Right cardiac atrium (tissue), 5 donors: Measurements from ENCODE around the gene DCUN1D3. TPM values are rescaled to one million over a fixed set of nuclear protein-coding genes. Genes with fewer than 3 reads are reported as not detected.
"Not testable (repeated sequence)": the region's sequence is repeated elsewhere in the genome, so short reads cannot be mapped to it uniquely, and the experiment has no call there.

ENCODE experiments used
- ATAC-seq, 2 donors: fragments of 200-7000 bp; cut with Tn5 transposase; one replicate each; pipeline versions ENCODE4 v1.8.0 to v1.9.1; 2020; ENCODE audit warnings: moderate library complexity in 2 of 2, mild to moderate bottlenecking in 1 of 2
- DNase-seq, 3 donors: peaks; one replicate each; pipeline ENCODE4 v3.0.0-alpha.2; 2020
- H3K27ac ChIP-seq: one replicate; pipeline ENCODE4 v1.5.1; 2013; ENCODE audit warnings: mild to moderate bottlenecking, low read length, control low read depth, moderate library complexity
- H3K27me3 ChIP-seq: one replicate; pipeline ENCODE4 v1.6.1; 2013; ENCODE audit not compliant: control insufficient read depth, insufficient read depth
- H3K4me1 ChIP-seq: one replicate; pipeline ENCODE4 v1.6.1; 2013; ENCODE audit warnings: low read length; ENCODE audit not compliant: control insufficient read depth, insufficient read depth
- H3K4me3 ChIP-seq: one replicate; pipeline ENCODE4 v1.5.1; 2013; ENCODE audit warnings: low read length, control low read depth
- H3K9me3 ChIP-seq: one replicate; pipeline ENCODE4 v1.6.1; 2013; ENCODE audit warnings: low read length; ENCODE audit not compliant: control insufficient read depth
- WGBS: extraction: QIAGEN DNeasy Blood & Tissue Kit; methylation state at CpG from one replicate; pipeline ENCODE4 v1.1.7; 2013; 5-methylcytosine and 5-hydroxymethylcytosine counted together
- intact Hi-C, 4 donors: fragments of 100-400 bp; cut with DNase I; formaldehyde crosslinking; loops; one replicate each; pipeline versions ENCODE4 v1.11.0 to v1.14.0; 2022 to 2023
- polyA plus RNA-seq: library from polyadenylated mRNA; stranded (reverse); fragments of 200-250 nt; gene quantifications from one replicate; pipeline ENCODE4 v1.2.3, GENCODE V29; 2013
- total RNA-seq, 4 donors: library from RNA; stranded (reverse); fragmentation: NEBNext Ultra II Directional; extraction: Animal tissue kit (Norgen Biotek cat#: 25700); gene quantifications; one replicate each; pipeline ENCODE4 v1.2.1, GENCODE V29; 2021
- donor health status: healthy with polysubstance abuse.
- donor health status: DM: no; HTN: yes; CAD: no.
- donor health status: DM: no; HTN: no; CAD: no.
- donor health status: DM: no; HTN: yes; CAD: no; lungs with severe emphysema.
- donor health status: DM: yes; HTN: yes; CAD: no.

DCUN1D3 gene
- total and polyA plus RNA-seq, 5 donors: 4.7 to 20.2 (median 10.4) TPM

DNA sequence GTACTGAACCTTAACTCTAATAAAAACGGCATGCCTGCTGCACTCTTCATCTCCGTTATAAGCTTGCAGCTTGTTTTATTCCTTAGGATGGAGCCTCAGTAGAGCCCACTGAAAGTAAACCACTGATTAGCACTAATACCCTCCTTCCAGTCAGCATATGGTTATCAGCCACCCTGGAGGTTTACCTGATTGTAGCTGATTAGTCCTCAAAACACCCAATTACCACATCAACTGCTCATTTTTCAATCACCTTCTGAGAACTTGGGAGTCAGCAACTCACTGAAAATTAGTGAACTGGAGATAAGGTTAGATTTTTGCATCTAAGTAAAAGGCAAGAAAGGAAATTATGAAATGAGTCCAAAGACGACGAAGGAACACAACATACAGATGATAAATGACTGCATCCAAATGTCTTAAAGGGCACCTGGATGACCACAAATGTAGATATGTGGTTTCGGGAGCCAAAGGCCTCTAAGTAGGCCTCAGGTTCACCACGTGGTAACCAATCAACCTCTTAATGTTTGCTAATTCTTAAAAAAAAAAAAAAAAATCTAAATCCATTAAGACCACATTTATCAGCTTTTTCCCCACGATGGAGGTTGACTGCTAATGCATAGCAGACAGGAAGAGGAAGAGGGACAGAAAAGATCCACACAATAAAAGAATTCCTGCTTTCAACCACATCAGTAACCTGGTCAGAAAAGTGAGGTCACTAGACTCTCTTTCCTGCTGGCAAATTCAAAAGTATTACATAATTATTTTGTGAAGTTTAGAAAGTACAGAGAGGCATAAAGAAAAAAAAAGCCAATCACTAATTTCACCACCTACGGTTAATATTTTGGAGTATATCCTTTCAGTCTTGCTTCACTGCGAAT lies 28.0 kb downstream of the DCUN1D3 start:
- ATAC-seq (no peak), DNase-seq (no peak)
- 82% methylated on average over 9 of the region's 9 CpGs for WGBS
- H3K9me3 ChIP-seq: no peaks in the 10 kb centered on the region
- no peak overlapping the region for H3K27ac ChIP-seq
- no peaks in the 10 kb centered on the region for H3K27me3 ChIP-seq
- no peak overlapping the region for H3K4me3 ChIP-seq
- peaks cover 23% of the 10 kb centered on the region for H3K4me1 ChIP-seq
- intact Hi-C loops: no loop called here

DNA sequence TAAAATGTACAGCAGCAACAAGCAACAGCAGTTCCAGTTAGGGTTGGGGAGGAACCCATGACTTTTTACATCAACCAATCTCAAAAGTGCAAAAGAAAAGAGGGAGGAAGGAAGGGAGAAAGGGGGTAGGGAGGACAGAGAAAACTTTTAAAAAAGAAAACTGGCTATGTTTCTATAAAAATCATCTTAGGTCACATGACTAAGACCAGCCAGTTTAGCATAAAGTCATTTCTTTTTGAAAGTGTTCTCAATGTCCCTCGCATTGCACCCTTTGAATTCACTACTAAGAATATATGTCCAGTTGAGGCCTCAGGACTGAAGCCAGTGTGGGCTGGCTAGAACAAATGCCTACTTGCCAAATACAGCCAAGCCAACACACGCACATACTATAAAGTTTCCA lies 28.9 kb downstream of the DCUN1D3 start:
- Histone ChIP-seq H3K4me1 (peaks cover 31% of the 10 kb centered on the region), H3K9me3 (no peaks in the 10 kb centered on the region), H3K4me3 (no peak overlapping the region), H3K27me3 (no peaks in the 10 kb centered on the region), H3K27ac (no peak overlapping the region)
- 30% methylated on average over 2 of the region's 2 CpGs for WGBS
- DNase-seq (no peak), ATAC-seq (no peak)
- intact Hi-C loops: no loop called here

DNA sequence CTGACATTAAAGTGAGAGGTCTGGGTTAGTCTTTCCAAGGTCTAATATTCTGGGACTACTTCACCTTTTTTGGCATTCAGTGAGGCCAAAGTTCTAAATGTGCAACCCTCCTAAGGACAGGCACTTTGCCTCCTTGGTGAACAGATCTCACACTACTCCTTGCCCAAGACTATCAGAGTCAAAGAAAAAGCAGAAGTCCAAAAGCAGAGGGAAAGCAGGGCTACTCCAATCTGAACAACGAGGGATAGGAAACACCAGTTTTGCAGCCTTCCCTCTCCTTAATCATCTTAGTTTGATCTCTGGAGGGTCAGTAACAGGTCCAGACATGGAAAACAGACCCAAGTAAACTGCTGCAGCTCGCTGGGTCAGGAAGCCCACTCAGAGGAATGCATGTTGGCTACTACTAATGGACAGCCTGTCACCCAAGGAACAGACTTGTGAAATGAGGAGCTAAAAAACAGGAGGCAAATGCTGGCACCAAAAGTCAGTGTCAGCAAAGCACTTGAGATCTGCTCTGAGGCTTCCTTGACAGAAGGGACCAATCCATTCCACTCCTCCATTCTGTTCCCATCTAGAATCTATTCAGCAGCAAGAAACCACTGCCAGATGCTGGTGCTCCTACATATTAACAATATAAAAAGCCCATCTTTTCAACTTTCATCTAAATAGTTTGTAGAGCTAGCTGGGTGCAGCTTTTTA lies 29.9 kb downstream of the DCUN1D3 start:
- peaks cover 34% of the 10 kb centered on the region for H3K4me1 ChIP-seq
- no peaks in the 10 kb centered on the region for H3K9me3 ChIP-seq
- intact Hi-C loops: no loop called here
- H3K4me3 ChIP-seq: no peak overlapping the region
- H3K27me3 ChIP-seq: no peaks in the 10 kb centered on the region
- no peak overlapping the region for H3K27ac ChIP-seq
- 60% methylated on average over 2 of the region's 2 CpGs for WGBS
- DNase-seq (no peak), ATAC-seq (no peak)

DNA sequence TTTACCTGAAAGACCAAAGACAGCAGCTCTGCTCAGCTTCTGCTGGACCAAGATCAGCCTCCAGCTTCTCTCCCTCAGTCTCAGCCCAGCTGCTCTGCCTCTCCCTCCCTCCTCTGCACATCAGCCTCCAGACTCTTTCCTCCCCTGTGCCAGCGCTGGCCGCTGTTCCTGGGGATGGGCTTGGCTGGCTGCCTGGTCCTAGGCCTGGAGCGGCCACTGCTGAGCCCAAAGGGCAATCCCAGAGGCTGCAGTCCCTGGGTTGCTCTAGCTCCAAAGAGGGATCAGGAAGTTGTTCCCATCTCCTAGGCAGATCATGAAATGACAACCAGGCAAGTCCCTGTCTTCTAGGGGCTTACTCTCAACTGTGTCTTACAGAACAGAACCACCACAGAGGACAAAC lies 31.3 kb downstream of the DCUN1D3 start:
- ATAC-seq: peak; percentile 96
- H3K9me3 ChIP-seq: no peaks in the 10 kb centered on the region
- intact Hi-C loops: no loop called here
- peak; percentile 91 to 97 (median 96) for DNase-seq
- 16% methylated on average over 3 of the region's 3 CpGs for WGBS
- peaks cover 34% of the 10 kb centered on the region for H3K4me1 ChIP-seq
- H3K27me3 ChIP-seq: no peaks in the 10 kb centered on the region
- H3K27ac ChIP-seq: no peak overlapping the region
- H3K4me3 ChIP-seq: no peak overlapping the region

DNA sequence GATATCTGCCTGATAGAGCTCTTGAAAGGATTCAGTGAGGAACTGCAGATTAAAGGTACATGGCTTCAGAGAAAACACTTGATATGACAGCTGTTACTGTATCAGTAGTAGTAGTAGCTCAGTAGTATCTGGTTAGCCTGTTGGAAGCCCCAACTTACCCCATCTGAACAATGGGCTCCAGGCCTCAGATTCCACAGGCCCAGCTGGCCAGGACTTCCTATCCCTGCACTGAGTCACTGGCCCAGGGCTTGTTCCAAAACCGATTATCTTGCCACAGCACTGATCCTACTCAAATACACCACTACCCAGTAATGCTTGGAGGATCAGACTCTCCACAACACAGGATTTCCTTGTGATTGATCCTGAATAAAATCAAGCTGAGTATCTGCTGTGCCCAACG lies 32.6 kb downstream of the DCUN1D3 start:
- ATAC-seq (peak in 1 of 2 donors; percentile 15), DNase-seq (peak in 1 of 3 donors; percentile 56)
- intact Hi-C loops: no loop called here
- H3K4me3 ChIP-seq: no peak overlapping the region
- 68% methylated on average over 2 of the region's 2 CpGs for whole genome bisulfite sequencing
- peaks cover 31% of the 10 kb centered on the region for H3K4me1 ChIP-seq
- no peak overlapping the region for H3K27ac ChIP-seq
- no peaks in the 10 kb centered on the region for H3K9me3 ChIP-seq
- H3K27me3 ChIP-seq: no peaks in the 10 kb centered on the region

DNA sequence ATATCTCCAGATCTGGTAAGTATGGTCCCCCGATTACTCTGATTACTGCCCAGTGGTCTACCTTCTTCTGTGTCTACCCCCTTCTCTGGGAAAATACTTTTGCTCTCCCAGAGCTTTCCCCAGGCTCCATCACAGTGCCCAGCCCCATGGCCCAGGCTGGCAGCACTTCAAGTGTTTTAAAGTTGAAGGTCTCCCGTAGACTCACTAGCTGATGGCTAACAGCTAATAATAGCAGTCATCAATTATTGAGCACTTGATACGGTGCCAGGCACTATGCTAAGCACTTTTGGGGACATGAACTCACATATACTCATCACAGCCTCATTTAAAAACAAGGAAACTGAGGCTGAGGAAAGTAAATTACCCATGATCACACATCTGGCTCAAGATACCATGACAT lies 33.4 kb downstream of the DCUN1D3 start:
- intact Hi-C loops: no loop called here
- DNase-seq: no peak
- WGBS: 62% methylated on average over 3 of the region's 3 CpGs
- Histone ChIP-seq H3K27me3 (no peaks in the 10 kb centered on the region), H3K4me1 (peaks cover 31% of the 10 kb centered on the region), H3K4me3 (no peak overlapping the region), H3K27ac (no peak overlapping the region), H3K9me3 (no peaks in the 10 kb centered on the region)
- peak in 1 of 2 donors; percentile 9 for ATAC-seq

DNA sequence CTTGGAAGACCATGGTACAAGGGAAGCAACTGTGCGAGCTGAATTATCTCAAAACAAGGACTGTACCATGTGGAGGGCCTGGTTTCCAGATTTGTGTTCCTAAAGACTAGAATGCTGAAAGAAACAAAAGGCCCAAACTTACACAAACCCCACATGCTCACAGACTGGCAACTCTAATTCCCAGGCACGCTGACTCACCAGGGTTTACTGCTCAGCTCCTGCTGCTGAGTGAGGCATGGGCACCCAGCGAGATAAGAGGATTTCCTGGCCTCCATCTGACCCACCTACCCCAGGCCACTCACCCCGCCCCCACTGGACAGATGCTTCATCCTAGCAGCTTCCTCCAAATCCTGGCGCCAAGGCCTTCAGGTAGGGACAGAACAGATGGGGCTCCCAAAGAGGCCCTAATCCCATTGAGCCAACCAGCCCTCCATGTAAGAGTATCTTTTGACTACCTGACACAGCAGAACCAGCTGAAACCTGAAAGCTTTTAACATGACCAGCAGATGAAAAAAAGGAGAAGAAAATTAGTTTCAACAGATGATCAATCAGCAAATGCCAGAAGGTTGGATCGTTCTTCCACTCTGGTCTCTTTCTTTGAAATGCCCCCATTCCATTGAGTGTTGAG lies 33.9 kb downstream of the DCUN1D3 start:
- intact Hi-C loops: no loop called here
- 66% methylated on average over 6 of the region's 6 CpGs for WGBS
- Histone ChIP-seq H3K9me3 (no peaks in the 10 kb centered on the region), H3K27ac (peak overlapping the region; percentile 38), H3K4me1 (peaks cover 31% of the 10 kb centered on the region), H3K27me3 (no peaks in the 10 kb centered on the region), H3K4me3 (no peak overlapping the region)
- ATAC-seq (peak; percentile 17 to 45), DNase-seq (peak in 2 of 3 donors; percentile 39 to 63)

DNA sequence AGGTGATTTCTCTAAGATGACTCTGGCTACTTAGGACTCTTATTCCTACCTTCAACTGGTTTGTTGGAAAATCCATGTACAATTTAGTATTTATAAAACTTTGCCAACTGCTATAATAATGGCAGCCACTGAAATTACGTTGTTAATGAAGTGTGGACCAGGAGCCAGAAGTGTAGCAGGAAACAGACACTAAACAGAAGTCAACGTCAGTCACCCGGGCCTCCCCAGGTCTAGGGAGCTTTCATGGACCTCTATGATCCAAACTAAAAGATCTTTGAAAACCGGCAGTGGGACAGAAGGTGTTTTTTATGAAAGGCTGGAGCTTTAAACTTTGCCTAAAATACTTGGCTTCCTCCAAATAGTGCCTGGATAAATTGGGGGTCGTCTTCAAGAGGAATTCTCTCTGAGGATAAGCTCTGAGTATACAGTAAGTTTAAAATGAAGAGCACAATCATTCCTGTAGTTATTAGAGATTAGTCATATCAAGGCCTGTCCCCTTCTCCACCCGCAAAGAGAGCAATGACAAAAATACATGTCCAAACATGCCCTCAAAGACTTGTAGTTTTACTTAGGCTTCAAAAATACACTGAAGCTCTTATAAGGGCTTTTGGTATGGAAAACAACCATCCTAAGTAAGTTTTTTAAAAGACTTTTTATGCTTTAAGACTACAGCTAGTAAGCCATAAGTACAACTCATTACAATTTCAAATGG lies 34.6 kb downstream of the DCUN1D3 start:
- DNase-seq: no peak
- Histone ChIP-seq H3K4me1 (peaks cover 31% of the 10 kb centered on the region), H3K27ac (peak overlapping the region; percentile 38)

DNA sequence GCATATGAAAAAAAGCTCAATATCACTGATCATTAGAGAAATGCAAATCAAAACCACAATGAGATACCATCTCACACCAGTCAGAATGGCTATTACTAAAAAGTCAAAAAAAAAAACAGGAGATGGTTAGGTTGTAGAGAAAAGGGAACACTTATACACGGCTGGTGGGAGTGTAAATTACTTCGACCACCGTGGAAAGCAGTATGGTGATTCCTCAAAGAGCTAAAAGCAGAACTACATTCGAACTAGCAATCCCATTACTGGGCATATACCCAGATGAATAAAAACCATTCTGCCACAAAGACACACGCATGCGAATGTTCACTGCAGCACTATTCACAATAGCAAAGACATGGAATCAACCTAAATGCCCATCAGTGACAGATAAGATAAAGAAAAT lies 35.8 kb downstream of the DCUN1D3 start:
- H3K27me3 ChIP-seq, intact Hi-C loops, H3K27ac ChIP-seq, ATAC-seq, DNase-seq, H3K4me3 ChIP-seq, H3K9me3 ChIP-seq: not testable (repeated sequence)
- peaks cover 33% of the 10 kb centered on the region for H3K4me1 ChIP-seq
- 90% methylated on average over 6 of the region's 6 CpGs for WGBS

More for the DNA sequence above, 34.6 kb downstream of the DCUN1D3 start:
- Histone ChIP-seq H3K4me3 (no peak overlapping the region), H3K9me3 (no peaks in the 10 kb centered on the region), H3K27me3 (no peaks in the 10 kb centered on the region)
- WGBS: 63% methylated on average over 6 of the region's 6 CpGs
- no peak for ATAC-seq
- intact Hi-C loops: no loop called here

DNA sequence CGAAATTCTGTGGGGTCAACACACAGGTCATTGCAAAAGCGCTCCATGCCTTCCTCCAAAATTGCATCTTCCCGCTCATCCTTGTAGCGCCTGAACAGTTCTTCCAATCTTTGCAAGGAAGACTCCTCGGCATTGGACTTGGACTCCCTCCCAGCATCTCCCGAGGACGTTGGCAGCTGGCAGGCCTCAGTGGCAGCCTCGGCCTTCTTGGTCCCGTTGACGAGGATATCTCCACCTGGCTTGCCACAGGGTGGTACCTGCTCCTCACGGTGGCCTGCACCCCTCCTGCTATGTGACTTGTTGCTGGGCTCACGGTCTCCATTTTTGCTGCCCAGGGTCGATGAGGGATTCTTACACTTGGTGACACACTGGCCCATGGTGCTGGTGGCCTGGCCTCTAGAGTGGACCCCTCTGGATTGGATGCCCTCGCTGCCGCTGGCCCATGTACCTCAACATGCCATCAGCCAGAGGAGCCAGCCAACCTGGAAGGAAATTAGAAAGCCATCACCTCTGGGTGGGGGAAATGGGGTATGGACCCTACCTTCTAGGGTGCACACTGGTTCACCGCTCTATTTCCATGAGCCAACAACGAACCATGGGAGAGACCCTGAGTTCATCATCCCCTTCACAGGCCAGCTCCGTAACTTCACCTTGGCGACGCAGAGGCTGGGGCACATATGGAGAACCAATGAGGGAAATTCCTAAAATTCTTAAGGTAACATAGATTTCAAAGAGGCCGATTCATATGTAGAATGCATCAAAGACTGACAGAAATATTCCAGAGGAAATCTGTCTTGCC lies 37.8 kb downstream of the DCUN1D3 start:
- intact Hi-C loops: no loop called here
- ATAC-seq (no peak), DNase-seq (no peak)
- Histone ChIP-seq H3K27me3 (no peaks in the 10 kb centered on the region), H3K9me3 (no peaks in the 10 kb centered on the region), H3K27ac (no peak overlapping the region), H3K4me3 (no peak overlapping the region), H3K4me1 (peaks cover 22% of the 10 kb centered on the region)
- WGBS: 92% methylated on average over 21 of the region's 21 CpGs
